A549 treated with ZK216348 at 1 μM for 4 hours (cell line): Measurements from ENCODE around the gene RNF112. TPM values are rescaled to one million over a fixed set of nuclear protein-coding genes. Genes with fewer than 3 reads are reported as not detected.

ENCODE experiments used
- total RNA-seq: library from RNA; stranded (reverse); fragments of 200-300 nt; extraction: Qiagen RNA extraction; gene quantifications from 5 replicates; pipeline ENCODE4 v1.2.3, GENCODE V29; 2022; ENCODE audit warnings: low read depth

Gene RNF112, protein sequence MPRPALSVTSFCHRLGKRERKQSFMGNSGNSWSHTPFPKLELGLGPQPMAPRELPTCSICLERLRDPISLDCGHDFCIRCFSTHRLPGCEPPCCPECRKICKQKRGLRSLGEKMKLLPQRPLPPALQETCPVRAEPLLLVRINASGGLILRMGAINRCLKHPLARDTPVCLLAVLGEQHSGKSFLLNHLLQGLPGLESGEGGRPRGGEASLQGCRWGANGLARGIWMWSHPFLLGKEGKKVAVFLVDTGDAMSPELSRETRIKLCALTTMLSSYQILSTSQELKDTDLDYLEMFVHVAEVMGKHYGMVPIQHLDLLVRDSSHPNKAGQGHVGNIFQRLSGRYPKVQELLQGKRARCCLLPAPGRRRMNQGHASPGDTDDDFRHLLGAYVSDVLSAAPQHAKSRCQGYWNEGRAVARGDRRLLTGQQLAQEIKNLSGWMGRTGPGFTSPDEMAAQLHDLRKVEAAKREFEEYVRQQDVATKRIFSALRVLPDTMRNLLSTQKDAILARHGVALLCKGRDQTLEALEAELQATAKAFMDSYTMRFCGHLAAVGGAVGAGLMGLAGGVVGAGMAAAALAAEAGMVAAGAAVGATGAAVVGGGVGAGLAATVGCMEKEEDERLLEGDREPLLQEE
- 0.32 to 0.98 TPM (median 0.51 TPM) in 5 replicates for total RNA-seq

GRCh38 chr17:19410875-19411620, at the start of gene RNF112:
Gene RNF112 (plus strand): TSS chr17:19411232. CDS start chr17:19411409, 177 bp downstream.

DNA sequence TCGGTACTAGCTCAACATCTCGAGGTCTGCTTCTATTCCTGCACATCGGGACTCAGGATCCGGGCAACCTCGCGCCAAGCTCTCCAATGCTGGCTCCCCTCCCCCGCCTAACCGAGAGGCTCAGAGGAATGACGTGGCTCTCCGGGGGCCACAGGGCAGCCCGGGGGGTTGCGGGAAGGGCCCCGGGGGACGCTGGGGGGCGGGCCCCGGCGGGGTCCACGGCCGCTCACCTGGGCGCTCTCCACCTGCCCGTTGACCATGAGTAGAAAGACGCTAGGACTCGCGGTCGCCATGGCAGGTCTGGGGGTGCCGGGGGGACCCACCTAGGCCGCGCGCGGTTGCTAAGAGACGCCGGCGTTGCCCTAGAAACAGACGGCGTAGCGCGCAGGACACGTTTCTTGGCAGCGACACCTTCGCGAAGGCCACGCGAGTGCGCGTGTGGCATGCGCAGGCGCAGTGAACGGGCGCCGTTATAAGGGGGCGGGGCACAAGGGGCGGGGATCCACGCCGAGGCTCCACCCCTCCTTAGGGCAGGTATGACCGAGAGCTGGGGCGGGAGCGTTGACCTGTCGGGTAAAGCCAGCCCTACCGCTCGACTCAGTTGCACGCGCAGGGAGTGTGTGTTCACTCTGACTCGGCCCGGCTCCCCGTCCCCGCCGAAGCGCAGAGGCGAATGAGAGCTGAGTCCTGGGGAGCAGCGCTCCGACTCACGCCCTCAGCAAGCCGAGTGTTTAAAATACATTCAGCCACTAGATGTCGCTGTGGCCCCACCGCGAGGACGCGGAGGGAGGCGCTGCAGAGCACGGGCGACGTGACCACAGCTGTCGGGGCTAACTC, 48.5 kb upstream of the RNF112 start, which contains the start of gene B9D1:
B9D1 (minus strand) TSS at position 447 of the 837 bp plus-strand sequence; CDS start at position 293, 154 bp downstream.

GRCh38 chr17:19378416-19379360, 32.3 kb upstream of the RNF112 start, which contains the start of gene MAPK7:
Gene MAPK7 (plus strand): TSS chr17:19378498. CDS start chr17:19378901, 403 bp downstream.

GRCh38 chr17:19386974-19387920, 23.8 kb upstream of the RNF112 start, which contains the start of gene MFAP4:
Gene MFAP4 (minus strand): TSS chr17:19387190. CDS start chr17:19387155, 35 bp downstream.

Other genes starting within 250 kb of the RNF112 start
- 40.7 to 71.9 TPM (median 54.0 TPM) in 5 replicates for gene EPN2, start 173.9 kb upstream of the RNF112 start, total RNA-seq
- gene B9D1, start 48.5 kb upstream of the RNF112 start, total RNA-seq, result 35.4 to 45.6 TPM (median 42.6 TPM) in 5 replicates
- gene MAPK7, start 32.7 kb upstream of the RNF112 start, total RNA-seq, result 16.7 to 27.3 TPM (median 23.6 TPM) in 5 replicates
- gene MFAP4, start 24.0 kb upstream of the RNF112 start, total RNA-seq, result not detected in 5 replicates
- gene SLC47A1, start 122.6 kb downstream of the RNF112 start, total RNA-seq, result 21.0 to 24.5 TPM (median 22.7 TPM) in 5 replicates
- gene ALDH3A2, start 237.5 kb downstream of the RNF112 start, total RNA-seq, result 150 to 182 TPM (median 169 TPM) in 5 replicates